AG09319 (cell line): ENCODE results near the gene NPAS3.

ENCODE experiments used
- DNase-seq: peaks from one replicate; pipeline ENCODE4 v3.0.0-alpha.2; 2010; ENCODE audit warnings: low read depth; ENCODE audit errors: extremely low read depth
- TF ChIP-seq, protein P1 (sequence below): IDR thresholded peaks from 2 replicates; pipeline ENCODE4 v1.5.1; 2011; ENCODE audit warnings: low read depth, mild to moderate bottlenecking, inconsistent platforms, low read length, moderate library complexity

Gene NPAS3

GRCh38 chr14:33780035-33780434 is 841.4 kb downstream of the NPAS3 start:
- TF ChIP-seq, protein P1, sequence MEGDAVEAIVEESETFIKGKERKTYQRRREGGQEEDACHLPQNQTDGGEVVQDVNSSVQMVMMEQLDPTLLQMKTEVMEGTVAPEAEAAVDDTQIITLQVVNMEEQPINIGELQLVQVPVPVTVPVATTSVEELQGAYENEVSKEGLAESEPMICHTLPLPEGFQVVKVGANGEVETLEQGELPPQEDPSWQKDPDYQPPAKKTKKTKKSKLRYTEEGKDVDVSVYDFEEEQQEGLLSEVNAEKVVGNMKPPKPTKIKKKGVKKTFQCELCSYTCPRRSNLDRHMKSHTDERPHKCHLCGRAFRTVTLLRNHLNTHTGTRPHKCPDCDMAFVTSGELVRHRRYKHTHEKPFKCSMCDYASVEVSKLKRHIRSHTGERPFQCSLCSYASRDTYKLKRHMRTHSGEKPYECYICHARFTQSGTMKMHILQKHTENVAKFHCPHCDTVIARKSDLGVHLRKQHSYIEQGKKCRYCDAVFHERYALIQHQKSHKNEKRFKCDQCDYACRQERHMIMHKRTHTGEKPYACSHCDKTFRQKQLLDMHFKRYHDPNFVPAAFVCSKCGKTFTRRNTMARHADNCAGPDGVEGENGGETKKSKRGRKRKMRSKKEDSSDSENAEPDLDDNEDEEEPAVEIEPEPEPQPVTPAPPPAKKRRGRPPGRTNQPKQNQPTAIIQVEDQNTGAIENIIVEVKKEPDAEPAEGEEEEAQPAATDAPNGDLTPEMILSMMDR: no peak
- no peak for DNase-seq

DNA sequence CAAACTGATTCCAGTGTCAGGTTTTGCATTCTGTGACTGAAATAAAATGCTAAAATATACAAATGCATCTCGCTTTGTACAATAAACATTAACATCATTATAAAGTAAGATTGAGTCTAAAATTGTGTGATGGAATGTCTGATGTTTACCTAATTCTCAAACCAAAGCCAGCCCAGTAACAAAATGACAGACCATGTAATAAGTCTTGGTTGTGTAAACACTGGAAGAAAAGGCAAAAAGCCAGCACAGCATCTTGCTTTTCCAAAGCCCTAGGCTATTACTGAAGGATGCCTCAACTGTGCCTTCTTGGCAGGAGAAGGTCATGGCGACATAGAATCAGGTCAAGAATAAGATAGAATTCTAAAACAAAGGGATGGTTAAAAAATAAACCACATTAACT is 842.6 kb downstream of the NPAS3 start:
- TF ChIP-seq, protein P1: no peak
- peak; percentile 52 for DNase-seq

DNA sequence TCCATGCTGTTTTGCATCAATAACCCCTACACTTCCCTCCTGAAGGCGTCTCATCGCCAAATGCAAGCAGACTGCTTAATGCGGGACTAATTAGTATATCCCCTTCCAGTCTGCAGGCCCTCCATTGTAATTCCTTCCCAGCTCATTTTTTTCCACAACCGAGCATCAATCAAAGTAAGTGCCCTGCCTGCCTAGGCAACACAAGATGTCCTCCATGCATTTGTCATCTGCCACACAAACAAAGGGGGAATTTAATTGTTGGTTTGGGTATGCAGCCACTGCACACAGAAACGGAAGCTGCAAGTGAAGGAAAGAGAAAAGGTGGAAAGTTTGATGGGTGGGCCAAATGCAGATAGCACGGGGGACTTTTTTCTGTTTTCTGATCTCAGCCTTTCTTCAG is 844.2 kb downstream of the NPAS3 start:
- DNase-seq: no peak
- TF ChIP-seq, protein P1: no peak

GRCh38 chr14:33786091-33786825 is 847.6 kb downstream of the NPAS3 start:
- DNase-seq: no peak
- TF ChIP-seq, protein P1: no peak

DNA sequence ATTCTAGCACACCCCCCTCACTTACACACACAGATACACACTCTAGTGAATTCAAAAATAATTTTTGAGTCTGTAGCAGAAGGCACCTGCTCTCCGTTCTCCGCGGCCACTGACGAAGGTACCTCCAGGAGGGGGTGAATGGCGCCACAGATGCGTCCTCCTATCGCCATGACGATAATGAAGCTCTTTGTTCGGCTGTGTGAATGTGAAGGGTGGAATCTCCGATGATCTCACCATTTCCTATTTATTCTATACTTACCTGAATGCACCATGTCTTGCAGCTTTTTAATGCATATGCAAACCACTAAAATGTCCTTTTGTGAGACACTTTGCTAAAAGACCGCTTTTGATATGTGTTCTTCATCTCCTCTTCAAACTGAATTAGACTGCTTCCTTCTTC is 849.5 kb downstream of the NPAS3 start:
- TF ChIP-seq, protein P1: no peak
- DNase-seq: no peak

GRCh38 chr14:33790996-33791395 is 852.3 kb downstream of the NPAS3 start:
- DNase-seq: no peak
- TF ChIP-seq, protein P1: no peak

DNA sequence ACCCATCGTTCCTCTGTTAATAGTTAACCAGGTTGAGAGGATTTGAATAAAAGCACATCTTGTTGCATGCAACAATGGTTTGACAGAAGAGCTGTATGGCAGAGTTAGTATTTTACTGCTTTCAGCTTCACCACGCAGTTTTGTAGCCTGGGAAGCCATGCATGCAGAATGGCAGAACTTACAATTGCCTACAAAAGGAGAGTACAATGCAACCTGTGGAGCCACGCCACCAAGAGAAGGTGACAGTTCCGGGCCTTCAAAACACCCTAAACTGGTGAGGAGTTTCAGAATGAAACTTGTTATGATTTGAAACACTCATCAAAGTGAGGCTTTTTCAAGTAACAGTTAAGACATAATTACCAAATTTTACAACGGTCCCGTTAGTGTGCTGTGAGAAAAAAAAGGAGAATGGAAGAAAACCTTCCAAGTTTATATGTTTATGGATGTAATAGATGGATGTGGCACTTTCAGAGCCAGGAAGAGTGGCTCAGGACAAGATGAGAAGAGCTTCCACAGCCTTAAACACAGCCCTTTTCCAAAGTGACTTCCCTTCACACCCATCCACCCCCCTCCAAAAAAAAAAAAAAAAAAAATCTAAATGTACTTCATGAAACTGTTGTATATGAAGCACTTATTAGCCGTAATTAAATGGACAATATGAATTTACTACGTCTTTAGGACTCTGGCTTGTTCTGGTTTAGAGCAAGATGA is 853.5 kb downstream of the NPAS3 start:
- TF ChIP-seq, protein P1: no peak
- DNase-seq: no peak
